ENCODE results near the gene ZDHHC20.

Gene ZDHHC20

GRCh38 chr13:21458813-21459701 lies at the start of gene ZDHHC20:
ZDHHC20 (minus strand) TSS chr13:21459303; CDS start chr13:21459171, 132 bp downstream.
- peak; percentile 94 for DNase-seq

GRCh38 chr13:21504379-21504778 lies 45.3 kb upstream of the ZDHHC20 start:
- DNase-seq: no peak

GRCh38 chr13:21501686-21502085 lies 42.6 kb upstream of the ZDHHC20 start:
- no peak for DNase-seq

GRCh38 chr13:21486322-21486721 lies 27.2 kb upstream of the ZDHHC20 start:
- no peak for DNase-seq

- no peak for DNase-seq
Measured at GRCh38 chr13:21483748-21484147, 24.6 kb upstream of the ZDHHC20 start.

GRCh38 chr13:21481359-21481758 lies 22.3 kb upstream of the ZDHHC20 start:
- DNase-seq: no peak

GRCh38 chr13:21478881-21479808 lies 20.0 kb upstream of the ZDHHC20 start:
- DNase-seq: peak; percentile 75

- peak; percentile 90 for DNase-seq
Measured at GRCh38 chr13:21476893-21477472, 17.9 kb upstream of the ZDHHC20 start.

GRCh38 chr13:21475115-21475514 lies 16.0 kb upstream of the ZDHHC20 start:
- DNase-seq: no peak

- no peak for DNase-seq
Measured at GRCh38 chr13:21470785-21471184, 11.7 kb upstream of the ZDHHC20 start.

GRCh38 chr13:21466527-21466926 lies 7.4 kb upstream of the ZDHHC20 start:
- DNase-seq: no peak

GRCh38 chr13:21465710-21466160 lies 6.6 kb upstream of the ZDHHC20 start:
- DNase-seq: no peak

- no peak for DNase-seq
Measured at GRCh38 chr13:21463424-21463823, 4.3 kb upstream of the ZDHHC20 start.

GRCh38 chr13:21461131-21461530 lies 2.0 kb upstream of the ZDHHC20 start:
- no peak for DNase-seq

GRCh38 chr13:21458451-21458812 lies 671 bp downstream of the ZDHHC20 start:
- peak; percentile 67 for DNase-seq

GRCh38 chr13:21453387-21454081 lies 5.6 kb downstream of the ZDHHC20 start:
- no peak for DNase-seq

GRCh38 chr13:21450936-21451335 lies 8.2 kb downstream of the ZDHHC20 start:
- DNase-seq: no peak

GRCh38 chr13:21446656-21447055 lies 12.4 kb downstream of the ZDHHC20 start:
- no peak for DNase-seq

- no peak for DNase-seq
Measured at GRCh38 chr13:21445759-21446158, 13.3 kb downstream of the ZDHHC20 start.

GRCh38 chr13:21443171-21443570 lies 15.9 kb downstream of the ZDHHC20 start:
- no peak for DNase-seq

- no peak for DNase-seq
Measured at GRCh38 chr13:21436582-21436981, 22.5 kb downstream of the ZDHHC20 start.

- DNase-seq: peak; percentile 68
Measured at GRCh38 chr13:21435687-21436151, 23.4 kb downstream of the ZDHHC20 start.

Measured in activated CD4-positive, alpha-beta T cell treated with anti-CD3 and anti-CD28 coated beads, Interleukin-2, Interleukin-6, amounts not matched to agents 100 ng/mL and 50 ng/mL, durations not matched to agents 16 hours and 8 hours (primary cell).